GM12865 (cell line): ENCODE measurements around the gene RHBDL2.

Source experiments
- DNase-seq: peaks from one replicate; pipeline ENCODE4 v3.0.0; 2010; ENCODE audit warnings: low read depth
- H3K4me3 ChIP-seq: 2 replicates; pipeline ENCODE4 v1.5.1; 2011; ENCODE audit warnings: mild to moderate bottlenecking, low read depth, low read length, control low read depth
- TF ChIP-seq, protein P1 (sequence below): IDR thresholded peaks from 2 replicates; pipeline ENCODE4 v1.5.1; 2011; ENCODE audit warnings: low read length, control low read depth, low read depth, inconsistent platforms; ENCODE audit not compliant: insufficient read depth; ENCODE audit errors: missing control alignments

The RHBDL2 gene

DNA sequence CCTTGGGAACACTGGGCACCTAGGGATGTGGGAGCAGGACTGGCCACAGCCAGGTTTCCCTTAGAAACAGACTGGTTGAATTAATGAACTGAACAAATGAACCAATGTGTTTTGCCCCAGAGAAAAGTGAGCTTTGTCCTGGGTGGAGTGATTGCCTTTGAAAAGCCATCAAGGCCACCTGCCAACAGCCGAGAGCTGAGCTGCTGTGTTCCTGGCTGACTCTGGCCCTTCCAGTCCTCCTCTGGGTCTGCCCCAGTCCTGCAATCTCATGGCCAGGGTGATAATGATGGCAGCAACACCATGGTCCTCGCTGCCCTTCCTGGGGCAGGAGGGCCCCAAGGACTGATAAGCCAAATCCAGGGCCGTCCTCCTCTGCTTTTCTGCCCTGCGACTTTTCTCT lies 42.1 kb downstream of the RHBDL2 start:
- TF ChIP-seq, protein P1, sequence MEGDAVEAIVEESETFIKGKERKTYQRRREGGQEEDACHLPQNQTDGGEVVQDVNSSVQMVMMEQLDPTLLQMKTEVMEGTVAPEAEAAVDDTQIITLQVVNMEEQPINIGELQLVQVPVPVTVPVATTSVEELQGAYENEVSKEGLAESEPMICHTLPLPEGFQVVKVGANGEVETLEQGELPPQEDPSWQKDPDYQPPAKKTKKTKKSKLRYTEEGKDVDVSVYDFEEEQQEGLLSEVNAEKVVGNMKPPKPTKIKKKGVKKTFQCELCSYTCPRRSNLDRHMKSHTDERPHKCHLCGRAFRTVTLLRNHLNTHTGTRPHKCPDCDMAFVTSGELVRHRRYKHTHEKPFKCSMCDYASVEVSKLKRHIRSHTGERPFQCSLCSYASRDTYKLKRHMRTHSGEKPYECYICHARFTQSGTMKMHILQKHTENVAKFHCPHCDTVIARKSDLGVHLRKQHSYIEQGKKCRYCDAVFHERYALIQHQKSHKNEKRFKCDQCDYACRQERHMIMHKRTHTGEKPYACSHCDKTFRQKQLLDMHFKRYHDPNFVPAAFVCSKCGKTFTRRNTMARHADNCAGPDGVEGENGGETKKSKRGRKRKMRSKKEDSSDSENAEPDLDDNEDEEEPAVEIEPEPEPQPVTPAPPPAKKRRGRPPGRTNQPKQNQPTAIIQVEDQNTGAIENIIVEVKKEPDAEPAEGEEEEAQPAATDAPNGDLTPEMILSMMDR = no peak
- no peak for DNase-seq
- no peak overlapping the region for H3K4me3 ChIP-seq

DNA sequence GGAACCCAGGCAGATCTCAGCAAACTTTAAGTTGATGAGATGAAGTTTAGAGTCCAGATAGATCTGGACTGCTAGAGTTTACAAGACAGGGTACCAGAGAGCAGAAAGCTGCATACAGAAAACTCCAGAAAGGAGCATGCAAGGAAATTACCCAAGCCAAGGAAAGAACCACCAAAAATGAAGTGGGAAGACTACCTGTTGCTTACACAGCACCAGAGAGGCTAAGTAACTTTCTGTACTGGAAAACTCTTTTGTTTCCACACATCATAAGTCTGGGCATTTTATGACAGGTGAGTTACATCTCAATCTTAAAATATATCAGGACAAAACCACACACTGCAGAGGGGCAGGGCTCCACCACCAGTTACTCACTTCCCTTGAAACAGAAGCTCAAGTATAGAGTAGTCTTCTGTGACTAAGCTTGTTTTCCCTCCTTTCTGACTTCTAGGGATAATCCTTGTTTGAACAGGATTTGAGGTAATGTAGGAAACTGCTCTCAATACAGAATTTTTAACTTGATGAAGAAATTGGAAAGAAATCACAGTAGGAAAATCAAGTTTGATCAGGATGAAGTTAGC lies 42.9 kb downstream of the RHBDL2 start:
- no peak for DNase-seq
- TF ChIP-seq, protein P1 = no peak
- H3K4me3 ChIP-seq = no peak overlapping the region

DNA sequence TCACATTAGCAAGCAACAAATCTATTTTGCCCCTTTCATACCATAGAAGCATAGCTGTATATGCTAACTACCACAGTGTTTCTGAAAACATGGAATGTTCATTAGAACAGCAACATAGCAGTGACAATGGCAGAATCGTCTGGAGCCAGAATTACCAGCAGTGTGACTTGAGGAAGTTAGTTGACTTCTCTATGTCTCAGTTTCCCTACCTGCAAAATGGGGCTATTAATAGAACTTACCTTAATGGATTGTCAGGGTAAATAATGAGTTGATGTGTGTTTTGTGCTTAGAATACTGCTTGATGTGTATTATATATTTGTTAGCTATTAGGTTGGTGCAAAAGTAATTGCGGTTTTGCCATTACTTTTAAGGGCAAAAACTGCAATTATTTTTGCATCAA lies 45.5 kb downstream of the RHBDL2 start:
- TF ChIP-seq, protein P1 = no peak
- no peak overlapping the region for H3K4me3 ChIP-seq
- no peak for DNase-seq

DNA sequence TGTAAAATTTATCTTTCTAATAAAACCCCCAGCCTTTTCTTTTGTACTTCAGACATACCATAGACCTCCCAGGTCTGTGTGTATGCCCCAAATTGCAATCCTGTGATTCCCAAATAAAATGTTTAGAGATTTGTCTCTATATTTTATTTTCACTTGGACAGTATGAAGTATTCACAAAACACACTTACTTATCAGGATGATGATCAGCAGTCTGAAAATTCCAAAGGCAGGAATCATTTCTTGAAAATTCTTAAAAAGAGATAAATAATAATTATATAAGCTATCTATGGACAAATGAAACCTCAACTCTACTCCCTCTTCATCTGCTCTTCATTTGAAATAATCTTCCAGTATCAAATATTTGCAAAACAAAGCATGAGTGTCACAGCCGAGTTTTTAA lies 48.7 kb downstream of the RHBDL2 start:
- no peak for DNase-seq
- TF ChIP-seq, protein P1 = no peak
- no peak overlapping the region for H3K4me3 ChIP-seq

DNA sequence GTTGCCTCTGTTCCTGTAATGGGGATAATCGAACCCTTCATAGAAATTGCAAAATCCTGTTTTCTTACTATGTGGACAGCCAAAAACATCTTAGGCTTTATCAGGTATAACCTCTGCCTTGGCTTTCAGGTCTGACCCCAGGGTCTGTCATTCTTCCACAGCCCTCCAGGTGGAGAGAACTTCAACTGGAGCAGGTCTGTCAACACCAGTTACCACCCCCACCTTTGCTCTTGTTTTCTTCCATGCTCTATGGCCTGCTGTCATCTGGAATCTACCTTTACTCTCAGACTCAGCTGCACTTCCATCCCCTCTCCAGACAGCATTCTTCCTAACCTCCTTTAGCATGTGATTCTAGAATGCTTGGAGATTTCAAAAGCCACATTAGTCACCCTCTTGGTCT lies 49.9 kb downstream of the RHBDL2 start:
- TF ChIP-seq, protein P1 = no peak
- no peak overlapping the region for H3K4me3 ChIP-seq
- no peak for DNase-seq

DNA sequence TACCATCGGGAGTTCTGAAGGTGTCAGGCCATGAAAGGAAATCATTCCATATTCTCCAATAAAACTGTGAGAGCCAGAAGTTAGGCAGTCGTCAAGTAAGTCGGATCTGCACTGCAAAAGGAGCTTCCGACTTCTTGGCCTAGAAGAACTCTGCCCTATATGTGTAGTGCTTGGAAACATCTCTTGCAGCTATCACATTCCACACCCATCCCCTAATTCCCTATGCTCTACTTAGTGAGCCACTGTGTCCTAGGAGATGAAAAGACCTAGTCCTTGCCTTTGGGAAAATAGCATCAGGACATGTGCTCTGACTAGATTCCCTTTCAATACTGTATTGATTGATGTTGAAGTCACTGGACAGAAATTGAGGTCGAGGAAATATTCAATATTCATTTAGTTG lies 52.0 kb downstream of the RHBDL2 start:
- TF ChIP-seq, protein P1 = no peak
- H3K4me3 ChIP-seq = no peak overlapping the region
- DNase-seq = no peak
